ENCODE data around the gene ATP6V0A1.

DNA sequence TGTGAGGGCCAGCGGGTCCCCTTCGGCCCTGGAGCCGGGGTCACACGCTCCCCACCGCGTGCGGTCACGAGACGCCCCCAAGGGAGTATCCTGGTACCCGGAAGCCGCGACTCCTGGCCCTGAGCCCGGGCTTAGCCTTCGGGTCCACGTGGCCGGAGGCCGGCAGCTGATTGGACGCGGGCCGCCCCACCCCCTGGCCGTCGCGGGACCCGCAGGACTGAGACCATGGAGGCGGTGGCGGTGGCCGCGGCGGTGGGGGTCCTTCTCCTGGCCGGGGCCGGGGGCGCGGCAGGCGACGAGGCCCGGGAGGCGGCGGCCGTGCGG, 77.3 kb downstream of the ATP6V0A1 start, which contains the start of gene NAGLU:
- no peak for TF ChIP-seq EZH2 (IDR thresholded peaks at IDR 0.05; ENCODE audit: borderline replicate concordance, low read depth, low read length, poor library complexity, severe bottlenecking)
- TF ChIP-seq, protein P1, sequence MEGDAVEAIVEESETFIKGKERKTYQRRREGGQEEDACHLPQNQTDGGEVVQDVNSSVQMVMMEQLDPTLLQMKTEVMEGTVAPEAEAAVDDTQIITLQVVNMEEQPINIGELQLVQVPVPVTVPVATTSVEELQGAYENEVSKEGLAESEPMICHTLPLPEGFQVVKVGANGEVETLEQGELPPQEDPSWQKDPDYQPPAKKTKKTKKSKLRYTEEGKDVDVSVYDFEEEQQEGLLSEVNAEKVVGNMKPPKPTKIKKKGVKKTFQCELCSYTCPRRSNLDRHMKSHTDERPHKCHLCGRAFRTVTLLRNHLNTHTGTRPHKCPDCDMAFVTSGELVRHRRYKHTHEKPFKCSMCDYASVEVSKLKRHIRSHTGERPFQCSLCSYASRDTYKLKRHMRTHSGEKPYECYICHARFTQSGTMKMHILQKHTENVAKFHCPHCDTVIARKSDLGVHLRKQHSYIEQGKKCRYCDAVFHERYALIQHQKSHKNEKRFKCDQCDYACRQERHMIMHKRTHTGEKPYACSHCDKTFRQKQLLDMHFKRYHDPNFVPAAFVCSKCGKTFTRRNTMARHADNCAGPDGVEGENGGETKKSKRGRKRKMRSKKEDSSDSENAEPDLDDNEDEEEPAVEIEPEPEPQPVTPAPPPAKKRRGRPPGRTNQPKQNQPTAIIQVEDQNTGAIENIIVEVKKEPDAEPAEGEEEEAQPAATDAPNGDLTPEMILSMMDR (conservative IDR thresholded peaks at IDR 0.05; ENCODE audit: low read depth, low read length), result no peak
